Smooth muscle cell (in vitro differentiated cells): Measurements from ENCODE around the gene PRDM11. TPM values are rescaled to one million over a fixed set of nuclear protein-coding genes. Genes with fewer than 3 reads are reported as not detected.

Source experiments
- DNase-seq: peaks from one replicate; lab custom pipeline; 2025; ENCODE audit not compliant: unreplicated experiment; lab: John Stamatoyannopoulos, UW
- H2AFZ ChIP-seq: fragments of 200-600 bp; sonication (generic); 2 replicates; pipeline ENCODE4 v1.6.0; 2016; ENCODE audit warnings: antibody characterized with exemption, low read depth, mild to moderate bottlenecking
- H3F3A ChIP-seq: fragments of 200-600 bp; sonication (generic); 2 replicates; pipeline ENCODE4 v1.6.0; 2017; ENCODE audit warnings: antibody characterized with exemption, low read depth
- H3K27ac ChIP-seq: fragments of 200-600 bp; sonication (generic); 2 replicates; pipeline ENCODE4 v1.5.1; 2016; ENCODE audit warnings: low read depth, mild to moderate bottlenecking
- H3K27me3 ChIP-seq: fragments of 200-600 bp; sonication (generic); 2 replicates; pipeline ENCODE4 v1.6.1; 2016; ENCODE audit warnings: low read depth, mild to moderate bottlenecking
- H3K36me3 ChIP-seq: fragments of 200-600 bp; sonication (generic); 2 replicates; pipeline ENCODE4 v1.5.1; 2016; ENCODE audit warnings: low read depth
- H3K4me1 ChIP-seq: fragments of 200-600 bp; sonication (generic); 2 replicates; pipeline ENCODE4 v1.5.1; 2016; ENCODE audit warnings: low read depth
- H3K4me2 ChIP-seq: fragments of 200-600 bp; sonication (generic); 2 replicates; pipeline ENCODE4 v1.6.0; 2016; ENCODE audit warnings: mild to moderate bottlenecking
- H3K4me3 ChIP-seq: fragments of 200-600 bp; sonication (generic); 2 replicates; pipeline ENCODE4 v1.5.1; 2016; ENCODE audit warnings: mild to moderate bottlenecking
- H3K79me2 ChIP-seq: fragments of 200-600 bp; sonication (generic); 2 replicates; pipeline ENCODE4 v1.6.0; 2016; ENCODE audit warnings: low read depth, mild to moderate bottlenecking
- H3K9ac ChIP-seq: fragments of 200-600 bp; sonication (generic); 2 replicates; pipeline ENCODE4 v1.6.0; 2016; ENCODE audit warnings: low read depth
- H3K9me3 ChIP-seq: fragments of 200-600 bp; sonication (generic); replicated peaks from 2 replicates; pipeline ENCODE4 v1.5.1; 2016; ENCODE audit warnings: low read depth
- H4K20me1 ChIP-seq: fragments of 200-600 bp; sonication (generic); 2 replicates; pipeline ENCODE4 v1.6.0; 2016; ENCODE audit warnings: low read depth
- CTCF ChIP-seq: fragments of 200-600 bp; sonication (generic); IDR thresholded peaks from 2 replicates; pipeline ENCODE4 v1.5.1; 2017; ENCODE audit warnings: borderline replicate concordance, mild to moderate bottlenecking, antibody characterized with exemption; ENCODE audit not compliant: insufficient read depth, poor library complexity, severe bottlenecking
- WGBS: methylation state at CpG from one replicate; pipeline ENCODE4 v1.1.7; 2016; ENCODE audit warnings: low lambda C conversion rate; 5-methylcytosine and 5-hydroxymethylcytosine counted together
- polyA plus RNA-seq: library from polyadenylated mRNA; unstranded; fragments of >200 nt; fragmentation: Nextera tagmentation; extraction: Ambion mirVana; gene quantifications from 2 replicates; pipeline ENCODE4 v1.2.1, GENCODE V29; 2016
- total RNA-seq: library from RNA; depleted of rRNA; stranded (reverse); fragments of >200 nt; gene quantifications from 2 replicates; pipeline ENCODE4 v1.2.3, GENCODE V29; 2014

PRDM11 gene
- total and polyA plus RNA-seq, 2 experiments from 2014 or later: 5.8 to 6.6 TPM

GRCh38 chr11:45258982-45259530 lies 112.6 kb downstream of the PRDM11 start:
- TF ChIP-seq CTCF: no peak
- Histone ChIP-seq H3K4me2 (no peak overlapping the region), H3K4me3 (no peak overlapping the region), H3K36me3 (no peaks in the 10 kb centered on the region), H3K27me3 (no peaks in the 10 kb centered on the region), H3F3A (no peaks in the 10 kb centered on the region), H3K9ac (no peak overlapping the region), H2AFZ (no peak overlapping the region), H3K9me3 (no peaks in the 10 kb centered on the region), H4K20me1 (no peaks in the 10 kb centered on the region), H3K27ac (no peak overlapping the region), H3K79me2 (no peaks in the 10 kb centered on the region), H3K4me1 (no peaks in the 10 kb centered on the region)
- 38% methylated on average over 4 of the region's 4 CpGs for WGBS
- no peak for DNase-seq

- H3K9ac ChIP-seq: no peak overlapping the region
- no peaks in the 10 kb centered on the region for H3K79me2 ChIP-seq
- no peak overlapping the region for H3K4me2 ChIP-seq
- H3K27ac ChIP-seq: no peak overlapping the region
- no peaks in the 10 kb centered on the region for H3K36me3 ChIP-seq
- no peaks in the 10 kb centered on the region for H3K4me1 ChIP-seq
- no peaks in the 10 kb centered on the region for H3F3A ChIP-seq
- H4K20me1 ChIP-seq: no peaks in the 10 kb centered on the region
- H3K27me3 ChIP-seq: no peaks in the 10 kb centered on the region
- H3K4me3 ChIP-seq: no peak overlapping the region
- H2AFZ ChIP-seq: no peak overlapping the region
- no peaks in the 10 kb centered on the region for H3K9me3 ChIP-seq
- 83% methylated on average over 3 of the region's 3 CpGs for WGBS
- TF ChIP-seq CTCF: no peak
- DNase-seq: no peak
Observed at GRCh38 chr11:45259592-45259991, 113.2 kb downstream of the PRDM11 start.

GRCh38 chr11:45260071-45260470 lies 113.6 kb downstream of the PRDM11 start:
- H3K4me1 ChIP-seq: no peaks in the 10 kb centered on the region
- no peaks in the 10 kb centered on the region for H3K27me3 ChIP-seq
- no peak overlapping the region for H2AFZ ChIP-seq
- H3K36me3 ChIP-seq: no peaks in the 10 kb centered on the region
- H3F3A ChIP-seq: no peaks in the 10 kb centered on the region
- H3K27ac ChIP-seq: no peak overlapping the region
- H3K4me3 ChIP-seq: no peak overlapping the region
- no peak for TF ChIP-seq CTCF
- H3K79me2 ChIP-seq: no peaks in the 10 kb centered on the region
- no peaks in the 10 kb centered on the region for H4K20me1 ChIP-seq
- H3K9ac ChIP-seq: no peak overlapping the region
- no peak overlapping the region for H3K4me2 ChIP-seq
- H3K9me3 ChIP-seq: no peaks in the 10 kb centered on the region
- no peak for DNase-seq

- Histone ChIP-seq H3K36me3 (no peaks in the 10 kb centered on the region), H3K27me3 (no peaks in the 10 kb centered on the region), H3K79me2 (no peaks in the 10 kb centered on the region), H2AFZ (no peak overlapping the region), H3K4me3 (no peak overlapping the region), H4K20me1 (no peaks in the 10 kb centered on the region), H3K27ac (no peak overlapping the region), H3F3A (no peaks in the 10 kb centered on the region), H3K9me3 (no peaks in the 10 kb centered on the region), H3K4me1 (no peaks in the 10 kb centered on the region), H3K9ac (no peak overlapping the region), H3K4me2 (no peak overlapping the region)
- TF ChIP-seq CTCF: no peak
- WGBS: 78% methylated on average over 4 of the region's 4 CpGs
- no peak for DNase-seq
Observed at GRCh38 chr11:45262900-45263299, 116.5 kb downstream of the PRDM11 start.
